Aorta (tissue), 5 donors: ENCODE data around the gene HESX1. TPM values are rescaled to one million over a fixed set of nuclear protein-coding genes. Genes with fewer than 3 reads are reported as not detected.
A peak's percentile ranks its signal among the peaks of the same experiment; 100 is the strongest.

Experiments
- ATAC-seq: fragments of 200-7000 bp; cut with Tn5 transposase; one replicate; pipeline ENCODE4 v1.9.1; 2022; ENCODE audit warnings: moderate library complexity; ENCODE audit not compliant: low FRiP score
- DNase-seq, 2 donors: peaks; one replicate each; pipeline ENCODE4 v3.0.0-alpha.2; 2020
- H3K27ac ChIP-seq, 2 donors: one replicate each; pipeline ENCODE4 v1.5.1; 2013; ENCODE audit warnings: low read length in 2 of 2, mild to moderate bottlenecking in 2 of 2, moderate library complexity in 2 of 2, control low read depth in 1 of 2, inconsistent platforms in 1 of 2, low read depth in 1 of 2
- H3K27me3 ChIP-seq, 2 donors: one replicate each; pipeline ENCODE4 v1.6.1; 2013; ENCODE audit warnings: control low read depth in 1 of 2, low read length in 1 of 2, mild to moderate bottlenecking in 1 of 2, moderate library complexity in 1 of 2; ENCODE audit not compliant: insufficient read depth in 2 of 2, control insufficient read depth in 1 of 2
- H3K36me3 ChIP-seq, 2 donors: one replicate each; pipeline ENCODE4 v1.6.1; 2013; ENCODE audit warnings: control low read depth in 1 of 2, low read length in 1 of 2, mild to moderate bottlenecking in 1 of 2; ENCODE audit not compliant: insufficient read depth in 2 of 2, control insufficient read depth in 1 of 2
- H3K4me1 ChIP-seq, 2 donors: one replicate each; pipeline ENCODE4 v1.6.1; 2013; ENCODE audit warnings: low read length in 2 of 2, control low read depth in 1 of 2, mild to moderate bottlenecking in 1 of 2, moderate library complexity in 1 of 2; ENCODE audit not compliant: insufficient read depth in 2 of 2, control insufficient read depth in 1 of 2
- H3K4me3 ChIP-seq, 2 donors: one replicate each; pipeline ENCODE4 v1.5.1; 2013; ENCODE audit warnings: low read length in 2 of 2, control low read depth in 1 of 2, mild to moderate bottlenecking in 1 of 2
- H3K9me3 ChIP-seq: one replicate; pipeline ENCODE4 v1.6.1; 2013; ENCODE audit warnings: mild to moderate bottlenecking, low read length; ENCODE audit not compliant: control insufficient read depth
- WGBS, 2 donors: extraction: QIAGEN DNeasy Blood & Tissue Kit; methylation state at CpG; one replicate each; pipeline ENCODE4 v1.1.7; 2013; 5-methylcytosine and 5-hydroxymethylcytosine counted together
- intact Hi-C, 2 donors: fragments of 100-400 bp; cut with DNase I; formaldehyde crosslinking; loops; one replicate each; pipeline versions ENCODE4 v1.14.2 to v1.15.0; 2022
- polyA plus RNA-seq, 2 donors: library from polyadenylated mRNA; stranded (reverse); fragments of 200-250 nt; gene quantifications; one replicate each; pipeline ENCODE4 v1.2.3, GENCODE V29; 2013
- total RNA-seq, 2 donors: library from RNA; stranded (reverse); fragmentation: NEBNext Ultra II Directional; extraction: Animal tissue kit (Norgen Biotek cat#: 25700); gene quantifications; one replicate each; pipeline ENCODE4 v1.2.1, GENCODE V29; 2021
- donor health status: healthy with polysubstance abuse.
- donor health status: Bipolar disorder and iron deficiency.
- donor health status: DM: no; HTN: no; CAD: no.
- donor health status: DM: no; HTN: no; CAD: no.
- donor health status: DM: yes; HTN: yes; CAD: no.

The HESX1 gene
- total and polyA plus RNA-seq, 4 donors, result 0.36 to 1.9 (median 1.3) TPM

DNA sequence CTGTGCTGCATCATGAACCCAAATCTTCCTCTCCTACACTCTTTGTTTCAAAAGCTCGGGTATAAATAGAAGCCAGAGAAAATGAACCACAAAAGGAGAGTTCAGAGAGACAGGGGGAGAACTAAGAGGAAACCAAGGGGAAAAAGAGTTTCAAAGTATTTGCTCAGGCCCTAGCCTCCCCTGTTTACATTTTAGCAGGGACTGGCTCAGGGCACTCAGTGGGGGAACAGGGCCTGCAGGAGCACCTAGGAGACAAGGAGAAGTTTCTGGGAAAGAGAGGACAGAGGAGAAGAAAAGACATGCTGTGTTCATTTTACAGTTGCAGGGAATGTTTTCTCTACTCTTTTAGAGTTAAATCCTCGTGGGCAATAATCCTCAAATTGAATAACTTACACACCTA, 26.1 kb downstream of the HESX1 start:
- intact Hi-C loops, result no loop called here
- Histone ChIP-seq H3K27ac (no peak overlapping the region), H3K9me3 (no peaks in the 10 kb centered on the region), H3K4me3 (no peak overlapping the region), H3K4me1 (no peaks in the 10 kb centered on the region), H3K36me3 (no peaks in the 10 kb centered on the region), H3K27me3 (no peaks in the 10 kb centered on the region)
- no peak for ATAC-seq
- 65 to 68% methylated on average over 2 of the region's 2 CpGs for WGBS, 2 donors
- no peak for DNase-seq

DNA sequence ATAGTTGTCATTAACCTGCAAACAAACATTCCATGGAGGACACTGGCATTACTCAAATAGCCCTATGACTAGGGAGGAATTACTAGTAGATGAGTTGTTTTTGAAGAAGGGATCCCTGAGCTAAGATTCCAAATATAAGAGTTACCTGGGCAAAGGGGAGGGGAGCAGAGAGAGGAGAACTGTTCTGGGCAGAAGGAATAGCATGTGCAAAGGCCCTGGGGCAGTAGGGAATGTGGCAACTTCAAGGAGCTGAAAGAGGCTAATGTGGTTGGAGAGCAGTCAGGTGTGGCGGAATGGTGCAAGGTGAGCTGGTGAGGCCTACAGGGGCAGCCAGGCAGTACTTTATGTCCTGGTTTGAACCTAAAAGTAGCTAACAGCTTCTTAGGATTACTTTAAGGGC, 28.8 kb downstream of the HESX1 start:
- DNase-seq (no peak), ATAC-seq (no peak)
- H3K4me1 ChIP-seq, result no peaks in the 10 kb centered on the region
- H3K4me3 ChIP-seq, result no peak overlapping the region
- H3K9me3 ChIP-seq, result no peaks in the 10 kb centered on the region
- H3K27me3 ChIP-seq, result no peaks in the 10 kb centered on the region
- no peak overlapping the region for H3K27ac ChIP-seq
- H3K36me3 ChIP-seq, result no peaks in the 10 kb centered on the region
- intact Hi-C loops, result no loop called here
- WGBS, 2 donors, result 93 to 100% methylated on average over 1 of the region's 1 CpG

DNA sequence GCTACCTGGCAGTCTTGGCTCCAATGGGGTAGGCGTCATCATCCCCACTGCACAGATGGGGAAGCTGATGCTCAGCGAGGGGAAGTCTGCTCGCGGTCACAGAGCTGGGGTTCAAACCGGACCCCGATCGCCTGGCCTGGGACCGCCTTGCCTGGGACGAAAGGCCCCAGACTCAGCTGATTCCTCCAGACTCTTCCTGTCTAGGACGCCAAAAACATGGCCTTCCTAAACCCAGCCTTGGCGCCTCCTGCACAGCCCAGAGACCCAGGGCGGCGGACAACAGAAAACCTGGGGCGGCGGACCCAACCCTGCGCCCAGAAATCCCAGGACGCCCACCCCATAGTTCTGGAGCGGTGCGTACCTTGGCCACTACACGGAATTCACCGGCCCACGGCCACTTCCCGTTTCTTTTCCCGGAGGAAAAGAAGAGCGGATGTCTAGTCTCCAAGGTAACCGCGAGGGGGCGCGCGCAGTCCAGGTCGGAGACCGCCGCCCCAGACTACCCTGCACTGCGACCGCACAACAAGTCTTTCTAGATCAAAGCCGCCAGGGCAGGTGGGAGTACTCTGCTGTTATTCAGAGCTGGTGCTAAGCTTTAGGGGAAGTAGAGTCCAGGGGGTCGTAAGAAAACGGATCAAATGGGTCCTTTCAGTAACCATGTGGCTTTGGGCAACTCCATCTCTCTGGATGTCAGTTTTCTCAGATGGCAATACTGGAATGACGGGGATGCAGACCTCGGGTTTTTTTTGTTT, 29.7 kb downstream of the HESX1 start:
- Histone ChIP-seq H3K9me3 (no peaks in the 10 kb centered on the region), H3K27me3 (no peaks in the 10 kb centered on the region), H3K4me1 (no peaks in the 10 kb centered on the region), H3K36me3 (no peaks in the 10 kb centered on the region), H3K4me3 (peak overlapping the region in 1 of 2 donors; percentile 24), H3K27ac (no peak overlapping the region)
- intact Hi-C loops, result loop anchor here in 1 of 2 donors (5.0 to 10.0 kb wide), 4 partner anchors 68 to 685 kb away; partner anchors contain the start of gene PDE12
- ATAC-seq (peak; percentile 87), DNase-seq (peak; percentile 79 to 92)
- 13% methylated on average over 40 of the region's 40 CpGs for WGBS, 2 donors

DNA sequence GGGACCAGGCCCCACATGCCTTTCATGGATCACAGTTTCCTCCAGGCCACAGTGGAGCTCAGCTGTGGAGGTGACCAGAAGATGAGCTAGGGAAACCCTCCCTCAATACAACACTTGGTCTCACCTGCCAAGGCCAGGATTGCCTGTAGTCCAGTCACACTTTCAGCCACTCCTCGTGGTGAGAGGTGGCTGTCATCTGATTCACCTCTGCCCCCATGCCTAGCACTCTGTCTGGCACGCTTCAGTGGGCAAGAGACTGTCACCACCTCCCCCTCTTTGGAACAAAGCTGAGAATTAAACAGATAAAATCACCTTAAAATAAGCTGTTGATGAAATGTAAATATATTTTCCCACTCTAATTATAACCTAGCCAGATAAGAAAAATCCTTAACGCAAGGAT, 30.7 kb downstream of the HESX1 start:
- DNase-seq (no peak), ATAC-seq (no peak)
- Histone ChIP-seq H3K36me3 (no peaks in the 10 kb centered on the region), H3K27ac (no peak overlapping the region), H3K27me3 (no peaks in the 10 kb centered on the region), H3K4me3 (no peak overlapping the region), H3K9me3 (no peaks in the 10 kb centered on the region), H3K4me1 (no peaks in the 10 kb centered on the region)
- 76 to 80% methylated on average over 3 of the region's 3 CpGs for WGBS, 2 donors
- intact Hi-C loops, result loop anchor here in 1 of 2 donors (5.0 to 10.0 kb wide), 4 partner anchors 67 to 686 kb away; partner anchors contain the start of gene PDE12

DNA sequence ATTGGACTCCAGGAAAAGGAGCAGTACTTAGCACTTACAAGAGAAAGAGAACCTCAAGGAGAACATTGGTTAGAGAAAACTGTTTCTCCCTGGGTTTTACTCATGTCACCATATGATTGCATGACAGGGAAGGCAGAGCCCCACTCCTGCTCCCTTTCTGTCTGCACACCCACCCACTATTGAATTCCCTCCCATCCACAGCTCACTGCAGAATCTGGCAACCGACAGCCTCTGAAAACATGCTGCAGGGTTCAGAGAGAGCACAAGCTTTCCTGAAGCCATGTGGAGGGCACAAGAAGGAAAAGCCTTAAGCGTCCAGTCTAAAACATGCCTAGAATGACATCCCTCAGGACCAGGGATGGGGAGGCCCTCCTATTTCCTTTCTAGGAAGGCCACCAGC, 31.6 kb downstream of the HESX1 start:
- intact Hi-C loops, result loop anchor here in 1 of 2 donors (5.0 to 10.0 kb wide), 4 partner anchors 66 to 687 kb away; partner anchors contain the start of gene PDE12
- Histone ChIP-seq H3K4me3 (no peak overlapping the region), H3K36me3 (no peaks in the 10 kb centered on the region), H3K9me3 (no peaks in the 10 kb centered on the region), H3K27me3 (no peaks in the 10 kb centered on the region), H3K4me1 (no peaks in the 10 kb centered on the region), H3K27ac (no peak overlapping the region)
- DNase-seq (no peak), ATAC-seq (no peak)
- WGBS, 2 donors, result 61% methylated on average over 2 of the region's 2 CpGs

DNA sequence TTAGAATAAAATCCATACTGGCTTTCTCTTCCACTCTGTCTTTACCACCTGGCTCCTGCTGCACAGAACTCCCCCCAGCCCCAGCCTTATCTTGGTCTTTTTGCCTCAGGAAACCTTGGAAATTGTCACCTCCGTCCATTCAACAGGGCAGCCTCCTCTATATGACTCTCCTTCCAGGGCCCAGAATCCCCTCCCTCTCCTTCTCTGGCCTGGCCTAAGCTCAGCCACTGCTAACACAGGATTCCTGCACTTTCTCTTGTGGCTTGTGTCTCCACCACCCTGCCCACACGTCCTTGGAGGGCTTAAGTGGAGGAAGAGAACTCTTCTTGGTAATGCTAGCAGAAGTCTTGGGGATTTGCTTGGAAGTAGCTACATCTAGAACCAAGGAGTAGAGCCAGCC, 33.1 kb downstream of the HESX1 start:
- no peaks in the 10 kb centered on the region for H3K9me3 ChIP-seq
- no peaks in the 10 kb centered on the region for H3K36me3 ChIP-seq
- H3K4me3 ChIP-seq, result no peak overlapping the region
- intact Hi-C loops, result loop anchor here in 1 of 2 donors (5.0 to 10.0 kb wide), 4 partner anchors 64 to 688 kb away; partner anchors contain the start of gene PDE12
- DNase-seq (no peak), ATAC-seq (no peak)
- no peaks in the 10 kb centered on the region for H3K4me1 ChIP-seq
- 50 to 72% methylated on average over 2 of the region's 2 CpGs for WGBS, 2 donors
- H3K27me3 ChIP-seq, result no peaks in the 10 kb centered on the region
- no peak overlapping the region for H3K27ac ChIP-seq

DNA sequence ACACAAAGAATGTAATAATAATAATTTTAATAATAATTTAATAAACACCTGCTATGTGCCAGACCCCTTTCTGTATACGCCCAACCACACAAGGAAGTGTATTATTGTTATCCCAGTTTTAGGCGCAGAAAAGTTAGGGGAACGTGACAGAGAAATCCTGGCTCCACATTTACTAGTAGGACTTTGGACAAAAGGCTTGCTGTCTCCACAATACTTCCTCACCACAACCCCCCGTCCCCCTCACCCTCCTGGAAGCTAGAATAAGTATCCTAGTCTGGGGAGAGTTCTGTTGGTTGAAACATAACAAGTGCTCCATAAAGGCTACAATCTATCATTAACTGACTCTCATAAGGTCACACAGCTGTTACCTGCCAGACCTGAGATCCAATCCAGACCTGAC, 34.1 kb downstream of the HESX1 start:
- Histone ChIP-seq H3K9me3 (no peaks in the 10 kb centered on the region), H3K4me1 (no peaks in the 10 kb centered on the region), H3K27ac (no peak overlapping the region), H3K4me3 (no peak overlapping the region), H3K27me3 (no peaks in the 10 kb centered on the region), H3K36me3 (no peaks in the 10 kb centered on the region)
- DNase-seq (no peak), ATAC-seq (no peak)
- intact Hi-C loops, result loop anchor here in 1 of 2 donors (2.0 to 10.0 kb wide), 5 partner anchors 61 to 689 kb away; partner anchors contain the start of genes APPL1 and PDE12
- 15% methylated on average over 4 of the region's 4 CpGs for WGBS, 2 donors

DNA sequence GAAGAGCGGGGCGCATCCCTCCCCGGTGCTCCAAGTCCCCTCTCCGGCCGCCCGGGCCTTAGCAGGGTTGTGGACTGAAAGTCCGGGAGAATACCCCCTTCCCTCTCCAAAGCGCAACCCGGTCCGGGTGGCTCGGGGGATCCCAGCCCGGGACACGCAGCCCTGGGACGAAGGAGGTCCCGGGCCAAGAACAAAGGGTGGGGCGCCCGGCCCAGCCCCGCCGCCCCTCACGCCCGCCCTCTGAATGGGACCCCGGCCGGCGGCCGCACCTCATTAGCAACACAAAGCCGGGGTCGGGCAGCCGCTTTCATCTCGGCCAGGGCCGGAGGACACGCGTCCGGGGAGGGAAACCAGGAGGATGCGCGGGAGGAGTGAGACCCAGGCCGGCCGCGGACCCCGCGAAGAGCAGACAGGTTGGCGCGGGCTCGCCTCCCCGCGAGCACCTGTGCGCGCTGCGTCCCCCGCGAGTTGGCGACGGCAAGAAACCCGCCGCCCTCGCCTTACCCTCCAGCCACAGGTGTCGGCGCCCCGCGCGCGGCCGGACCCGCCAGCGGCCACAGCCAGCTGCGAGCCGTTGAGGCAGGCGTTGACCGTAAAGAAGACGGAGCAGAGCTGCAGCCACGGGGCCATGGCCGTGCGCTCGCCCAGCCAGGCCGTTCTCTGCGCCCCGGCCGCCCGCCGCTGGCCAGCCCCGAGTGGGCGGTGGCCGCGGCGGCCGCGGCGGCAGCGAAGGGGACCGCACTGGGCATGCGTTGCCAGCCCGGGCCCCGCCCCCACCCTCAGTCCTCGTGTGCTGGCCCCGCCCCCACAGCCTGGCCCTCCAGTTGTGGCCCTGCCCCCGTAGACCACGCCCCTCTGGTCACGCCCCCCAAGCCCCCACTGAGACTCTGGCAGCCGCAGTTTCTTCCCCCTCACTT, 34.9 kb downstream of the HESX1 start, which contains the start of gene IL17RD:
Gene IL17RD (minus strand): TSS at position 697 of the 917 bp plus-strand sequence. CDS start 67 bp downstream, at position 630.
- DNase-seq, result peak; percentile 81 to 94
- peak within 1 kb of the TSS; percentile 79 to 93 for H3K4me3 ChIP-seq
- WGBS, 2 donors, result 0 to 1% methylated on average over 70 to 98 of the region's 98 CpGs
- H3K36me3 ChIP-seq, result no peaks in the 10 kb centered on the region
- no peaks in the 10 kb centered on the region for H3K27me3 ChIP-seq
- ATAC-seq, result peak; percentile 88
- no peaks in the 10 kb centered on the region for H3K4me1 ChIP-seq
- H3K9me3 ChIP-seq, result no peaks in the 10 kb centered on the region
- intact Hi-C loops, result loop anchor here (2.0 to 10.0 kb wide), 6 partner anchors 62 to 690 kb away; partner anchors contain the start of genes APPL1 (in 2 of the 2) and PDE12 (in 1 of the 2)
- H3K27ac ChIP-seq, result no peak within 1 kb of the TSS
